Middle frontal gyrus (tissue), 1 donor: Measurements from ENCODE around the gene CFAP45.
"Not testable (repeated sequence)": the region's sequence is repeated elsewhere in the genome, so short reads cannot be mapped to it uniquely, and the experiment has no call there.

Source experiments
- DNase-seq: peaks from one replicate; pipeline ENCODE4 v3.0.0-alpha.2; 2015; ENCODE audit warnings: low spot score; ENCODE audit errors: extremely low spot score

Gene CFAP45

GRCh38 chr1:159906960-159907359 lies 7.0 kb upstream of the CFAP45 start:
- DNase-seq, result no peak

DNA sequence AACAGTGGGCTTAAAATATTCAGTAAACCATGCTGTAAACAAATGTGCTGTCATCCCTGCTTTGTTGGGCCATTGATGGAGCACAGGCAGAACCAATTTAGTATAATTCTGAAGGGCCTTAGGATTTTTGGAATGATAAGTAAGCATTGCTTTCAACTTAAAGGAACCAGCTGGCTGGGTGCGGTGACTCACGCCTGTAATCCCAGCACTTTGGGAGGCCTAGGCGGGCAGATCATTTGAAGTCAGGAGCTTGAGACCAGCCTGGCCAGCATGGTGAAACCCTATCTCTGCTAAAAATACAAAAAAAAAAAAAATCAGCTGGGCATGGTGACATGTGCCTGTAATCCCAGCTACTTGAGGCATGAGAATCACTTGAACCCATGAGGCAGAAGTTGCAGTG lies 4.1 kb upstream of the CFAP45 start:
- DNase-seq, result not testable (repeated sequence)

DNA sequence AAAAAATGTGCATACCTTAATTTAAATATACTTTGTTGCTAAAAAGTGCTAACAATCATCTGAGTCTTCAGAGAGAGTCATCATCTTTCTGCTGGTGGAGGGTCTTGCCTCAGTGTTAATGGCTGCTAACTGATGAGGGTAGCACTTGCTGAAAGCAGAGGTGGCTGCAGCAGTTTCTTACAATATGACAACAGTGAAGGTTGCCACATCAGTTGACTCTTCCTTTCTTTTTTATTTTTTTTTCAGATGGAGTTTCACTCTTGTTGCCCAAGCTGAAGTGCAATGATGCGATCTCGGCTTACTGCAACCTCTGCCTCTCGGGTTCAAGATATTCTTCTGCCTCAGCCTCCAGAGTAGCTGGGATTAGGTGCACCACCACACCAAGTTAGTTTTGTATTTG lies 2.6 kb upstream of the CFAP45 start:
- DNase-seq, result no peak

- DNase-seq, result no peak
Measured at GRCh38 chr1:159900755-159901360, 893 bp upstream of the CFAP45 start.

GRCh38 chr1:159899634-159900033 lies 331 bp downstream of the CFAP45 start:
- not testable (repeated sequence) for DNase-seq

DNA sequence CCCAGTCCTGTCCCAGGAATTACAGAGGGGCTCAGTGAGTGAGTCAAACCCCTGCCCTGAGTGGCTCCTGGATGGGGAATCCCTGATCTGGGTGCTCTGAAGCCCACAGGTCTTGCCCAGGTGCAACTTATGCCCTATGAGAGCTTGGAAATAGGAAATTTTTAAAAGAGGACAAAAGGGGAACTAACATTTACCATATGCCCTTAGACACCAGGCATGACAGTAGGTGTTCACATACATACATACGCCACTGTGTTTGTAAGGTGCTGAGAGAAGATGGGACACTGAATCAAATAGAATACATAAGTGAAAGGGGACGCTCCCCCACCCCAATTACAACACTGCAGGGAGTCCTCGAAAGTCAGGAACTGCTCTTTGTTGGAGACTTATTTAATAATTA lies 1.4 kb downstream of the CFAP45 start:
- DNase-seq, result no peak

- DNase-seq, result no peak
Measured at GRCh38 chr1:159897962-159898361, 2.0 kb downstream of the CFAP45 start.

- no peak for DNase-seq
Measured at GRCh38 chr1:159896546-159896930, 3.4 kb downstream of the CFAP45 start.

DNA sequence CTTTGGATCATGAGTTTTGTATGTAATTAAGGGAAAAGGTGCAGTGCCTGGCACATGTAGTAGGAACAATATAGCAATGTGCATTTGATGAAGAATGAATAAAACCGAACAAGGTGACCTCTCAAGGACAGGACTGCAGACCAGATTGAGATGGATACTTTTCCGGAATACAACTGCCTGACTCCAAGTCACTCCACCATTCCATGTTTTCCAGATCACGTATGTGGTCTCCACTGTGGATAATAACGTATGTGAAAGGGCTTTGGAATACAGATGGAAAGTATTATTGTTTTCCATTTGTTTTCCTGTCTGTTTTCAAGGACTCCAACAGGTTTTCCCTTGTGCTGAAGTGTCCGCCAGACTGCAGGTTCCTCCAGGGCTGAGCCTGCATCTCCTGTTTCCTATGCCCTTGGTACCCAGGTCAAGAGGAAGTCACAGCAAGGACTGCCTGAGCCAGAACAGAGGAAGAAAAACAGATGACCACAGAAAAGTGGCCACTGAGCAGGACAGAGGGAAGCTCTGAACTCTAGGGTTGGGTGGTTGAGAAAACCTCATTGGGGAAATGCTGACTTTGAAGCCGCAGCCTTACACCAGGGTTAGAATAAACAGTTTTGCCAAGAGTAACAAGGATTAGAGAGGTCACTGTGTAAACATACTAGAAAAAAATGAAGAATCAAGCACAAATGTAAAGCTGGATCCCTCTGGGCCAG lies 4.0 kb downstream of the CFAP45 start:
- no peak for DNase-seq

- DNase-seq, result no peak
Measured at GRCh38 chr1:159895286-159895685, 4.7 kb downstream of the CFAP45 start.

DNA sequence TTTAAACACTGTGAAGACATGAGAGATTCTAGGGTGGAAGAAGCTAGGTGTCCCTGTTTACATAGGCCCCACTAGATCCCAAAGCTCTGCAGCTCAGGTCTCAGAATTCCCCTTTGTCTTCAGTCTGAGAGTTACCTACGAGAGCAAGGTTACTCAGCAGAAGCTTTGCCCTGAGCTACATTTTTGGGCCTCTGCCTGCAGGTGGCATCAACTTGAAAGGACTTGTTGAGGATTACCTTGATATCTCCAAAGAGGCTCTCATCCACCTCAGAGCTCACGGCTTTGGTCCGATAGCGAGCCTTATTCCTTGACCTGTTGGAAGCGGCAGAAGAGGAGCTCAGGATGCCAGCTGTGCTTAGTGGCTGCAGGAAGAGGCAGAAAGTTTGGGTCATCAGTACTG lies 7.0 kb downstream of the CFAP45 start:
- no peak for DNase-seq

DNA sequence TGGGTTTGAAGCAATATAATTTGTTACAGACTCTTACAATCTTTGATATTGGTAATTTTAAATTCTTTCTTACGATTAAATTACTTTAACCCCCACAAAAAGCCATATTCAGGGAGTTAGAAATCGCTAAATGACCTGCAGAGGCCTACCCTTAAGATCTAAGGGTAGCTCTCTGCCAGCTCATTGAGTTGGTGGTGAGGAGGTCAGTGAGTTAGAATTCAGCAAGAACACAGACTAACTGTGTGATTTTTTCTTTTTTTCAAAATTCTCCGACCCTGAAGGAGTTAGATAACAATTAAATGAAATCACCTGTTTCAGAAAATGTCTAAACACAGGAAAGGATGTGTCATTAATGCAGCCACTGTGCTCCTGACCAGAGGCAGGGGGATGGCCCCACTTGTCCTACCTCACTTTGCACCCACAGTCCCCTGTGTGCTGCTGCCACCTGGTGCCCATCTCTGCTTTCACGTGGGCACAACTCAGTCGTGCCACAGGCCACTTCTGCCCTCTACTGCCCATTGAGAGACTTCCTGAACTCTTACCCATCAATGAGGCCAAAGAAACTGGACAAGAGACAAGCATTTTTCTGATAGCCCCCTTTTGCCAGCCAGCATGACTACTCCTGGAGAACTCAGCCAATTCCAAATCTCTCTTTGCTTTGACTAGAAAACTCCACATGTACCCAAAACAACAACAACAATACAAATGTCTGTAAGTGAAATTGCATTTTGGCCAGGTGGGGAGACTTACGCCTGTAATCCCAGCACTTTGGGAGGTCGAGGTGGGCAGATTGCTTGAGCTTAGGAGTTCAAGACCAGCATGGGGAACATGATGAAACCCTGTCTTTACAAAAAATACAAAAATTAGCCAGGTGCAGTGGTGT lies 8.4 kb downstream of the CFAP45 start:
- peak; percentile 61 for DNase-seq

DNA sequence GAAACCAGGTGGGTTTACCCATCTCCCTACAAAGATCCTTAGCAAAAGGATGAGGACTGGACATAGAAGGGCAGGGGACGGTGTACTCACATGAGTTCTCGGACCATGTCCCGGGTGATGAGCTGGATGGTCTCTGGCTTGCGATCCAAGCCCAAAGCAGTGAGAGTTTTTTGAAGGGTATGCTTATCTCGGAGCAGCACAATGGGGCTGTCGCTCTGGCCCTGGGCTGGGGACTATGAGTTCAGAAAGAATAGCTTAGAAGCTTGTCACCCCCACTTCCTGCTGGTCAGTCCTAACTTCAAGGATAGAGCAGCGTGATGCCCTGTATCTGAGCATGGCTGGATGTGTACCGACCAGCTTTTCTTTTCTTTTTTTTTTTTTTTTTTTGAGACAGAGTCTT lies 9.6 kb downstream of the CFAP45 start:
- no peak for DNase-seq

- no peak for DNase-seq
Measured at GRCh38 chr1:159889821-159890252, 10.1 kb downstream of the CFAP45 start.

- DNase-seq, result no peak
Measured at GRCh38 chr1:159889202-159889601, 10.8 kb downstream of the CFAP45 start.

DNA sequence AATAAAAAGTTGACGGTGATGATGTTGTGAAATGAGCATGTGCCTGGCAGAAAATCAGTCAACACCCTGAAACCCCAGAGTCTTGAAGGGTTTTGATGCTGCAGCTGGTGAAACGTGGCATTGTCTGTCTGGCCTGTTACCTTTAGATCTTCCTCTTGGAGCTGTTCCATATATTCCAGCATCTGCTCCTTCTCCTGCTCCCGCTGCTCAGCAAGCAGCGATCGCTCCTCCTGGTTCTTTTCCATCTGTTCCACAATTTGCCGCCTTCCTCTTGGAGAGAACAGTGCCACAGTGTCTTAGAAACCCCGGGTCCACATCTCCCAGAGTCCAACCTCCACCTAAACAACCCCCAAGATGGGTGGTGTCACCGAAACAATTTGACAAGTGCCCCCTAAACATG lies 15.7 kb downstream of the CFAP45 start:
- no peak for DNase-seq

GRCh38 chr1:159883134-159883533 lies 16.8 kb downstream of the CFAP45 start:
- DNase-seq, result no peak

- no peak for DNase-seq
Measured at GRCh38 chr1:159882527-159882862, 17.5 kb downstream of the CFAP45 start.

- no peak for DNase-seq
Measured at GRCh38 chr1:159881622-159882526, 18.1 kb downstream of the CFAP45 start.

DNA sequence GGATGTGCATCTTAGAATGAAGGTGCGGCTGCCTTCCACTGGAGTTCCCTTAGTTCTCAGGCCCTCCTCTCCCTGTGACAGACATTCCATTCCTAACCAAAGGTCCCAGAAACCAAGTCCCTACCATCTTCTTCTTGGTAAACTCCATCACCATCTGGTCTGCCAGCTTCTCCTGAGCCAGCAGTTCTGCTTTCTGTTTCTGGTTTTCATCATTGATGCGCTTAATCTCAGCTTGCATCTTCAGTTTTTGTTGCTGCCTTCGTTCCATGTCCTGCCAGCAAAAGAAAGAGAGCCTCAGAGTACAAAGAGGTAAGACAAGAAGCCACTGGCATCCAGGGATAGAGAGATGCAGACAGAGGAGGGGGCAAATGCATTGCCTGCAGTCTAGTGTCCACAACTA lies 19.5 kb downstream of the CFAP45 start:
- no peak for DNase-seq

DNA sequence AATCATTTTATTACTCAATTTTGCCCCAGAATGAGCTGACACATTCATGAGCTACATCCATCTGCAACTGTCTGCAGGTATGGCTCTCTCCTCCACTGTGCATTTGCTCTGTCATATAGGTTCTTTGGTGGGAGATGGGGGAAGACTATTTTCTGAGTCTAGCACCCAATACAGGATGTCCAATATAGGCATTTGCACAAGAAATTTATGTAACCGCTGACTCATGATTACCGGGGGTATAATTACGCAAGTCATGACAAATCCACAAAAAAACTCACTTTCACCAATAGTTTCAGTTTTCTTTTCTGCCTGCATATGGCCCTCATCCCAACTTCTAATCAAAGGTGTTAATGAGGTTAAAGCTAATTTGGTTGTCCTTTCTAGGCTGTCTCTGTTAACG lies 20.0 kb downstream of the CFAP45 start:
- DNase-seq, result no peak
